ENCODE measurements around the gene PPARA.
"Not testable (repeated sequence)": the region's sequence is repeated elsewhere in the genome, so short reads cannot be mapped to it uniquely, and the experiment has no call there.

Gene PPARA

GRCh38 chr22:46192210-46192993 lies 42.1 kb downstream of the PPARA start:
- Histone ChIP-seq H3K27me3 (replicated peaks; ENCODE audit: control insufficient read depth, insufficient read depth, low read length) (no peaks in the 10 kb centered on the region), H3K4me3 (replicated peaks; ENCODE audit: low read depth, low read length) (no peak overlapping the region), H3K36me3 (ENCODE audit: control insufficient read depth, insufficient read depth, low read length) (no peaks in the 10 kb centered on the region)
- DNase-seq (ENCODE audit: extremely low read depth, insufficient read length): no peak
- TF ChIP-seq CTCF (IDR thresholded peaks at IDR 0.05; ENCODE audit: insufficient read depth, low read length, poor library complexity, severe bottlenecking): no peak

GRCh38 chr22:46193898-46194310 lies 43.6 kb downstream of the PPARA start:
- DNase-seq (ENCODE audit: extremely low read depth, insufficient read length): no peak
- TF ChIP-seq CTCF (IDR thresholded peaks at IDR 0.05; ENCODE audit: insufficient read depth, low read length, poor library complexity, severe bottlenecking): no peak
- no peaks in the 10 kb centered on the region for H3K27me3 ChIP-seq (replicated peaks; ENCODE audit: control insufficient read depth, insufficient read depth, low read length)
- H3K4me3 ChIP-seq (replicated peaks; ENCODE audit: low read depth, low read length): no peak overlapping the region
- no peaks in the 10 kb centered on the region; the same call in 1 of the 2 replicates for H3K36me3 ChIP-seq (ENCODE audit: control insufficient read depth, insufficient read depth, low read length)

GRCh38 chr22:46195487-46196165 lies 45.3 kb downstream of the PPARA start:
- Histone ChIP-seq H3K4me3 (replicated peaks; ENCODE audit: low read depth, low read length) (no peak overlapping the region), H3K36me3 (ENCODE audit: control insufficient read depth, insufficient read depth, low read length) (no peaks in the 10 kb centered on the region; the same call in 1 of the 2 replicates), H3K27me3 (replicated peaks; ENCODE audit: control insufficient read depth, insufficient read depth, low read length) (no peaks in the 10 kb centered on the region)
- no peak for TF ChIP-seq CTCF (IDR thresholded peaks at IDR 0.05; ENCODE audit: insufficient read depth, low read length, poor library complexity, severe bottlenecking)
- no peak for DNase-seq (ENCODE audit: extremely low read depth, insufficient read length)

GRCh38 chr22:46196278-46196677 lies 46.0 kb downstream of the PPARA start:
- no peaks in the 10 kb centered on the region for H3K27me3 ChIP-seq (replicated peaks; ENCODE audit: control insufficient read depth, insufficient read depth, low read length)
- DNase-seq (ENCODE audit: extremely low read depth, insufficient read length): no peak
- TF ChIP-seq CTCF (IDR thresholded peaks at IDR 0.05; ENCODE audit: insufficient read depth, low read length, poor library complexity, severe bottlenecking): no peak
- H3K36me3 ChIP-seq (ENCODE audit: control insufficient read depth, insufficient read depth, low read length): peaks cover under 1% of the 10 kb centered on the region
- no peak overlapping the region for H3K4me3 ChIP-seq (replicated peaks; ENCODE audit: low read depth, low read length)

- no peak for DNase-seq (ENCODE audit: extremely low read depth, insufficient read length)
- Histone ChIP-seq H3K4me3 (replicated peaks; ENCODE audit: low read depth, low read length) (no peak overlapping the region), H3K27me3 (replicated peaks; ENCODE audit: control insufficient read depth, insufficient read depth, low read length) (no peaks in the 10 kb centered on the region), H3K36me3 (ENCODE audit: control insufficient read depth, insufficient read depth, low read length) (peaks cover 3% of the 10 kb centered on the region)
- TF ChIP-seq CTCF (IDR thresholded peaks at IDR 0.05; ENCODE audit: insufficient read depth, low read length, poor library complexity, severe bottlenecking): no peak
Observed at GRCh38 chr22:46198274-46198673, 47.9 kb downstream of the PPARA start.

GRCh38 chr22:46198806-46199205 lies 48.5 kb downstream of the PPARA start:
- H3K36me3 ChIP-seq (ENCODE audit: control insufficient read depth, insufficient read depth, low read length); H3K27me3 ChIP-seq (replicated peaks; ENCODE audit: control insufficient read depth, insufficient read depth, low read length); H3K4me3 ChIP-seq (replicated peaks; ENCODE audit: low read depth, low read length); DNase-seq (ENCODE audit: extremely low read depth, insufficient read length): not testable (repeated sequence)
